Muscle layer of duodenum (tissue), 2 donors: ENCODE measurements around the gene ADAMTSL2.

Experiments
- H3K27ac ChIP-seq: one replicate; pipeline ENCODE4 v1.7.0; 2013; ENCODE audit warnings: mild to moderate bottlenecking, low read length
- H3K27me3 ChIP-seq: one replicate; pipeline ENCODE4 v1.7.0; 2013; ENCODE audit warnings: low read depth, mild to moderate bottlenecking, control low read depth, low read length
- H3K36me3 ChIP-seq, 2 donors: one replicate each; pipeline ENCODE4 v1.7.0; 2013; ENCODE audit warnings: low read length in 2 of 2, control low read depth in 1 of 2, mild to moderate bottlenecking in 1 of 2; ENCODE audit not compliant: insufficient read depth in 2 of 2, control insufficient read depth in 1 of 2
- H3K4me1 ChIP-seq, 2 donors: one replicate each; pipeline ENCODE4 v1.7.0; 2013; ENCODE audit warnings: low read length in 2 of 2, mild to moderate bottlenecking in 2 of 2, control low read depth in 1 of 2, moderate library complexity in 1 of 2; ENCODE audit not compliant: insufficient read depth in 2 of 2, control insufficient read depth in 1 of 2
- H3K4me3 ChIP-seq, 2 donors: one replicate each; pipeline ENCODE4 v1.7.0; 2013; ENCODE audit warnings: low read length in 2 of 2, low read depth in 1 of 2, mild to moderate bottlenecking in 1 of 2
- H3K9me3 ChIP-seq, 2 donors: one replicate each; pipeline ENCODE4 v1.7.0; 2013; ENCODE audit warnings: low read length in 2 of 2, control low read depth in 1 of 2, mild to moderate bottlenecking in 1 of 2; ENCODE audit not compliant: control insufficient read depth in 1 of 2
- donor health status: healthy.

Gene ADAMTSL2

DNA sequence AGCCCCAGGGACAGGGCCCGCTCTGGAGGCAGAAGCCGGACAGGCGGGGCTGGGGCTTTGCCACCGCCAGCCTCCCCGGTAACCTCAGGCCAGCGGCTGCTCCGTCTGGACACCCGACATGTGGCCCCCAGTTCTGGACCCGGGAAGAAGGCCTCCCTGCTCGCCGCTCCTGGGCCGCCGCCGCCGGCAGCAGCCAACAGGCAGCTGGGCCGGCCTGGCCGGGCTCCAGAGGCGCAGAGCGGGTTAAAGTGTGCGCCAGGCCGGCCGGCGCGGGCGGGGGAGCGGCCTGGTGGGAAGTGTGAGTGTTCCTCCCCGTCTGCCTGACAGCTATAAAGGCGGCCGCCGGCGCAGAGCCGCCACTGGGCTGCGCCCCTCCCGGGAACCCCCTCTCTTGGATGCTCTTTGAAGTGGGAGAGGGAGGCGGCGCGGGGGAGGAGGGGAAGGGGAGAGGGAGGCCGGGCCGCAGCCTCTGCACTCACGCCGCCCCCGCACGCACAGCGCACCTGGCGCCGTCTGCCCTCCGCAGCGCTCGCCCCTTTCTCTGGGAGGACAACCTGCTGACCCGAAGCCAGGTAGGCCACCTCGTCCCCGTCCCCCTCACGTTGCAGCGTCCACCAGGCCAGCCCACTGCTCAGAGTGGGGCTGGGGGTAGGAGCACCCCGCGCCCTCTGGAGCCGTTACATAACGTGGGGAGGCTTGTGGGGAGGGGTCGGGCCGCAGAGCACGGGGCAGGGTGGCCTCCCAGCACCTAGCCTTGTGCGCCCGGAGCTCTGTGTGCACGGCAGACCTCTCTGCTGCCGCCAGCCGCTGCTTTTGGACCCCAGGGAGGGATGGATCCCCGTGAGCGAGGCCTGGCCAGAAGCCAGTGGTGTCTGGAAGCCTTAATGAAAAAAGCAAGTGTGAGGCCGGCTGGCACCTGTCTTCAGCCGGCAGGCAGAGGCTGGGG is at the start of gene ADAMTSL2:
Gene ADAMTSL2, plus strand, starts transcription at position 359 of the 946 bp plus-strand sequence. CDS start 2,009 bp downstream, outside the sequence.
- Histone ChIP-seq H3K27ac (no peak within 1 kb of the TSS), H3K27me3 (no peaks in the 10 kb centered on the region), H3K4me1 (peaks cover 3 to 33% of the 10 kb centered on the region in 2 donors), H3K4me3 (peak within 1 kb of the TSS in 1 of 2 donors; percentile 59), H3K9me3 (no peaks in the 10 kb centered on the region), H3K36me3 (no peaks in the 10 kb centered on the region)

DNA sequence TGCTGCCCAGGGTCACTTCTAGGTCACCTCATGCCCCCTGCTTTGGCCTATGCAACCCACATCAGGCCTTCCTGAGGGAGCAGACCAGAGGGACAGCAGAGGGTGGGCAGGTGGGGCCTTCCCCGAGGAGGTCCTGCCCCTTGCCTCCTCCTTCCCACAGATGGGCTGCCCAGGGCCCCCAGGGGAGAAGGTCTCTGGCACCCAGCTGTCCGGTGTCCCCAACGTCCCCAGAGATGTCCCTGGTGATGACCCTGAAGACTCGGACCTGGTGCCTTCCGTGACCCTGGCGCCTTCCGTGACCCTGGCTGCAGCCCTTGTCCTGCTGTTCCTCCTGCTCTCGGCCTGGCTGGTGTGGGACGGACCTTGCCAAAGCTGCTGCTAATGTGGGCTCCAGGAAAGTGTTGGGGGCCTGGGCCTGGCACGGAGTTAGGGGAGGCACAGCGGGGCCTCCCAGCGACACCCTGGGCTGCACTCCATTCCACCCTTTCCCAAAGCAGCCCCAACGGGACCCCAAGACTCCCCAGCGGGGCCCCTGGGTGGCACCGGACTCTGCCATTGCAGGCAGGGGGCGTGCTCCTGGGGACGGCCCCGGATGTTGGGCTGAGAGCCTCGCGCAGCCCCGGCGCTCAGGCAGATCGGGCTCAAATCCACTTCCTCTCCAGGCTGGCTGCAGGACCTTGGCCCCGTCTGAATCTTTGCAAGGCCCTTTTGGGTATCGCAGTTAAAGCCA is 48.8 kb upstream of the ADAMTSL2 start:
- no peaks in the 10 kb centered on the region for H3K36me3 ChIP-seq
- no peaks in the 10 kb centered on the region for H3K27me3 ChIP-seq
- H3K27ac ChIP-seq, result no peak overlapping the region
- no peaks in the 10 kb centered on the region for H3K4me1 ChIP-seq
- H3K9me3 ChIP-seq, result no peaks in the 10 kb centered on the region
- no peak overlapping the region for H3K4me3 ChIP-seq

DNA sequence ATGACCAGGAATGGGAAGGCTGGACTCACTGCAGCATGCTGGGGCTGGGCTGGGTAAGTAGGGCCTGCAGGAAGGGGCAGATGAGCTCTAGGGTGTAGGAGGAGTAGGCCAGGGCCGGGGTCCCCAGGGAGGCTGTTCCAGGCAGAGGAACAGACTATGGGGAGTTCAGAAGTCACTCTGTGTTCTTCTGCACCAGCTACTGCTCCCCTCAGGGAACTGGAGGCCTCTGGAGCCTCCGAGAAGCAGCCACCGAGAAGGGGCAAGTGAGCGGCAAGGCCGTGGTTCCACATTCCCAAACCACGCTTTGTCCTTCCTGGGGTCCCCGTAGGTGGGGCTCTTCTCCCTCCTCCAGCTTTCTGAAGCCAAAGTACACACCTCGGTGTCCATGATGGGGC is 47.2 kb upstream of the ADAMTSL2 start:
- no peak overlapping the region for H3K27ac ChIP-seq
- H3K36me3 ChIP-seq, result no peaks in the 10 kb centered on the region
- no peaks in the 10 kb centered on the region for H3K27me3 ChIP-seq
- H3K4me3 ChIP-seq, result no peak overlapping the region
- H3K9me3 ChIP-seq, result no peaks in the 10 kb centered on the region
- peaks cover 0 to 7% of the 10 kb centered on the region in 2 donors for H3K4me1 ChIP-seq

DNA sequence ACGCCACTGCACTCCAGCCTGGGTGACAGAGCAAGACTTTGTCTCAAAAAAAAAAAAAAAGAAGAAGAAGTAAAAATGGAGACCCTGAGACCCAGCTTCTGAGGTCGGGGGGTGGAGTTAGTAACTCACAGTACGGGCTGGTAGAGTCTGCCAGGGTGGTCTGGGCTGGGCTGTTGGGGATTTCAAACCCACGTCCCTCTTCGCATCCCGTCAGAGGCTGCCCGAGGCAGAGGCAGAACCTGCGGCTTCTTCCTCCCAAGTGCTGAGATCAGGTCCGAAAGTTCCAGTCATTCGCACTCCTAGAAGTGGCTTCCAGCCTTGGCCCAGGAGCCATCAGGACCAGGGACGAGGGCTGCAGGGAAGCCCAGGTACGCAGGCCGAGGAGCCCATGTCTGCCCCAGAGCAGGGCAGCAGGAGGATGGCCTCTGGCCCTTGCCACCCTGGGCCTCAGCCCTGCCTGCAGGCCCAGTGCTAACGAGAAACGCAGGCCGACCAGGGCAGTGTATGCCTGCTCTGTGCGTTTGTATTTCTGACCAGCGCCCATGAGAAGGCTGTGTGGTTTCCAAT is 45.7 kb upstream of the ADAMTSL2 start:
- Histone ChIP-seq H3K9me3 (no peaks in the 10 kb centered on the region), H3K27me3 (no peaks in the 10 kb centered on the region), H3K4me3 (no peak overlapping the region), H3K36me3 (no peaks in the 10 kb centered on the region), H3K4me1 (peaks cover 0 to 9% of the 10 kb centered on the region in 2 donors), H3K27ac (no peak overlapping the region)

DNA sequence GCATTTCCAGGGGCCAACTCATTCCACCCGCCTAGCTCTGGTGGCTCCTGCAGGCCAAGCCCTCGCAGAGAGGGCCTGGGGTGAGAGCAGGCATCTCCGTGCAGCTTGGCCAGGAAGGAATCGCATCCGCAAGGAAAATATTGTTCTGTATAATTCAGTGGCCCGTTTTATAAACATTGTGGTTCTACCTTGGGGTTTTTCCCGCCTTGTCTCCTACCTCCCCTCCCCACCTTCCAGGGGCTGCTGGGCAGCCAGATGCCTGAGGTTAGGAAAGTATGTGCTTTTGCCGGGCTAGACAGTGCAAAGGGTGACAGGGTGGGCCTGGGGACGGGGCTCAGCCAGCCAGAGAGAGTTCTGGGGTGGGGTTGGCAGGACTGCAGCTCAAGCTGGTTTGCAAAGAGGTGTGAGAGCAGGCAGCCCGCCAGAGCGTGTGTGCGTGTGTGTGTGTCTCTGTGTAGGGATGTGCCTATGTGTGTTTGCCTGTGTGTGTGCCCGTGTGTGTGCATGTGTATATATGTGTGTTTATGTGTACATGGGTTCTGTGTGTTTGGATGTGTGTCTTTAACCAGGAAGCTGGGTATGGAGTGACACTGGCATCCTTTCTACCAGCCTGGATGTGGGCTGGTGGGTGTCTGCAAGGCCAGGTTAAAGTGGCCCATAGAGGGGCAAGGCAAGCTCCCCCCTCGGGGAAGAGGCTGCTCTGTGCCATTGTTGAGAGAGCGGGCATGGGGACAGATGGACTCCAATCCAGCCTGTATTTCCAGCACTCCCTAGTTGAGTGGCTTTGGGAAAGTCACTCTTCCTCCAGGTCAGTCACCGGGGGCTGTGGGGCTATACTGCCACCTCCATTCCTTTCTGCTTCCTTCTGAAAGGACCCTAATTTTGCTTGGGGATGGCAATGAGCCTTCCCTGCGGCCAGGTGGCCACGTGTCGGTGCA is 45.0 kb upstream of the ADAMTSL2 start:
- Histone ChIP-seq H3K36me3 (no peaks in the 10 kb centered on the region), H3K27ac (no peak overlapping the region), H3K27me3 (no peaks in the 10 kb centered on the region), H3K9me3 (no peaks in the 10 kb centered on the region), H3K4me1 (peaks cover 0 to 9% of the 10 kb centered on the region in 2 donors), H3K4me3 (no peak overlapping the region)

DNA sequence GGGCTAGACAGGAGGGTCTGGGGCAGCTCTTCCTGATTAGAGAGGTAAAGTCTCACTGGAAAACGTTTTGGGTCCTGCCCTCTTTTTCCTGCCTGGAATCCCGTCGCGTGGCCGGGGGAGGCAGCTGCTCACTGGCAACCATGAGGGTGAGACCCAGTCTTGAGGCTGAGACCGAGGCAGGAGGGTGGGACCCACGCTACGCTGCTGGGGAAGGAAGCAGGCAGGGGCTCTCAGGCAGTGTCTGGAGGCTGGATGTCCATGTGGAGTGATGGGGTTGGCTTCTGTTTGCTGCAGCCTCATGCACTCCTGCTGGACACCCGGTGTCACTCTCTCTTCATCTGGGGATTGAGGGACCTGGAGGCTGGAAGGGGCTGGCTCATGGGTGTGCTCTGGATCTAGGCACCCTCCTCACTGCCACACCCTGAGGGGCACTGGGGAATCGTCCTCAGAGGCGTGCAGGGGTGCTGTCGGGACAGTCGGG is 44.3 kb upstream of the ADAMTSL2 start:
- Histone ChIP-seq H3K9me3 (no peaks in the 10 kb centered on the region), H3K27ac (no peak overlapping the region), H3K36me3 (no peaks in the 10 kb centered on the region), H3K27me3 (no peaks in the 10 kb centered on the region), H3K4me3 (no peak overlapping the region), H3K4me1 (peaks cover 0 to 9% of the 10 kb centered on the region in 2 donors)

DNA sequence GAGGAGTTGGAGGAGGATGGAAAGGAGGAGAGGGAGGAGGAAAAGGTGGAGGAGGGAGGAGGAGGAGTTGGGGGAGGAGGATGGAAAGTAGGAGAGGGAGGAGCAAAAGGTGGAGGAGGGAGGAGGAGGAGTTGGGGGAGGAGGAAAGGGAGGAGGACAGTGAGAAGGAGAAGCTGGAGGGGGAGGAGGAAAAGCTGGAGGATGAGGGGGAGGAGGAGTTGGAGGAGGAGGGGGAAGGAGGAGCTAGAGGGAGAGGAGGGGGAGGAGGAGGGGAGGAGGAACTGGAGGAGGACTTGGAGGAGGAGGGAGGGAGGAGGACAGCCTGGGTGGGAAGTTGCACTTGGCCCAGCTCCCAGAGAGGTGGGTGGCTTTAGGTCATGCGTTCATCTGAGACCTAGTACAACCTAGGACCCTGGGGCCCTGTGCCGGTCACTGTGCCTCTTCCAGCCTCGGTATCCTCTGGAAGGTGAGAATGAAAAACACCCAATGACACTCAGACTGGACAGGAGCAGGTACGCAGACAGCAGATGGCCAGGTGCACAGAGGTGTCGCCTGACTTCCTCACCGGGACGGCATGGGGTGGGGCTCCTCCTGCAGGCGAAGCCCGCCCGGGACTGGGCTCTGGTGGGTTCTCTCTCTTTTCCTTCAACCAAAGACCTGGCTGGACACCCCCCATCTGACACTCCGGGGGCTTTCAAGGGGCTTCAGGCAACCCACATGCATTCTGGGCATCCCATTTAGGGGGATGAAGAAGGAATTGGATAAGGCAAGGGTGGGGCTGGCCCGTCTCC is 43.4 kb upstream of the ADAMTSL2 start:
- H3K4me3 ChIP-seq, result no peak overlapping the region
- H3K9me3 ChIP-seq, result no peaks in the 10 kb centered on the region
- H3K27me3 ChIP-seq, result no peaks in the 10 kb centered on the region
- H3K4me1 ChIP-seq, result peaks cover 0 to 9% of the 10 kb centered on the region in 2 donors
- H3K27ac ChIP-seq, result no peak overlapping the region
- H3K36me3 ChIP-seq, result no peaks in the 10 kb centered on the region

DNA sequence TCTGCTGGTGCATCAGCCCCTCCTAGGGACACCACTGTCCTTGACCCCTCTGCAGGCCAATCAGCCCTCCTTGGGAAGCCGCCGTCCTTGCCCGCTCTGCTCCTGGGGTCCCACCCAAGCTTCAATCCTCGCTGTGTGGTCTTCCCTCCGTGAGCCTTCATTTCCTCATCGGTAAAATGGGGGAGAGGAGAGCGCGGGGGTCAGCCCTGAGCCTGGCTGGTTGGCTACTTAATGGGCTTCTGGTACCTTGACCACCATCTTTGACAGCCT is 42.9 kb upstream of the ADAMTSL2 start:
- Histone ChIP-seq H3K36me3 (no peaks in the 10 kb centered on the region), H3K27ac (no peak overlapping the region), H3K27me3 (no peaks in the 10 kb centered on the region), H3K9me3 (no peaks in the 10 kb centered on the region), H3K4me1 (peaks cover 0 to 9% of the 10 kb centered on the region in 2 donors), H3K4me3 (no peak overlapping the region)

DNA sequence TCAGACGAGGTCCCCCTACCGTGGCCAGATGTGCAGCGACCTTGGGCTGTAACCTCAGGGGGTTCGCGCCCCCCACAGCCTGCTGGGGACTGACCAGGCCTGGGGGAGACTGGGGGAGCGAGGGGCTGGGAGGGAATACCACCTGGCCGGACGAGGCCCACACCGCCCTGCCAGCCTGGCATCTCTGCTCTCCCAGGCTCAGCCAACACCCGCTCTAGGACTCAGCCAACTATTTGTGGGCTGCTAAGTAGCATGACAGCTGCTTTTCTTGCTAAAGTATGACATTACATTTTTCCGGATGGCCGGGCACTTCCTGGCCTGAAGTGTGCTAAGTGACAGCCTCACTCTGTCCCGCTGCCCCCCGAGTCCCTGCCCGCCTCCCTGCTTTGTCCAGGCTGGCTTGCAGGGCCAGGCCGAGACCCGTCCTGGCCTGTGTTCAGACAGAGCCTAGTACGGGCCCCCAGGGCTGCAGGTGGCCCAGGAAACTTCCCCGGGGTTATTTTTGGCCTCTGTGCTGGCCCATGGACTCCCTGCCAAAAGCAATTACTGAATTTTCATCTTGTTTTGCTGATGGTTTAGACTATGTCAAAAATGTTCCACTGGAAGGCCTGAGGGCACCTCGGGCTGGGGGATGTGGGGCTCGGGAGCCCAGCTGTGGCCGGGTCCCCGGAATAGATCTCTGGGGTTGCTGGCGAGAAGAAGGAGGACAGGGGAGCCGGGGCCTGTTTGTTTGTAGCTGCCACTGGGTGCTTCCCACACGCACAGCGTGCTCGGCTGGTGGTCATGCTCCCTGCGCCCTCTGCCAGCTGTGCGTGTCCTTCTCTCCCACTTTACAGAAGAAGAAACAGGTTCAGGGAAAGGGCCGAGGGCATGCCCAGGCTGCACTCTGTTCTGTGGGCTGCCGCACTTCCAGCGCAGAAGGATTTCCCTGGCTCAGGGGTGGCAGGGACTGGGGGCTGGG is 42.2 kb upstream of the ADAMTSL2 start:
- Histone ChIP-seq H3K9me3 (no peaks in the 10 kb centered on the region), H3K4me1 (peaks cover 0 to 9% of the 10 kb centered on the region in 2 donors), H3K27ac (no peak overlapping the region), H3K36me3 (no peaks in the 10 kb centered on the region), H3K4me3 (no peak overlapping the region), H3K27me3 (no peaks in the 10 kb centered on the region)
